Neural cell (in vitro differentiated cells): ENCODE results near the gene HNRNPA1L2.

Experiments used
- CTCF ChIP-seq: fragments of 450-650 bp; IDR thresholded peaks from 2 replicates; pipeline ENCODE4 v1.5.1; 2014; ENCODE audit warnings: antibody characterized with exemption, mild to moderate bottlenecking, moderate library complexity; ENCODE audit not compliant: poor library complexity, severe bottlenecking
- TAF1 ChIP-seq: IDR thresholded peaks from 2 replicates; pipeline ENCODE4 v1.6.1; 2012; ENCODE audit warnings: low read depth

DNA sequence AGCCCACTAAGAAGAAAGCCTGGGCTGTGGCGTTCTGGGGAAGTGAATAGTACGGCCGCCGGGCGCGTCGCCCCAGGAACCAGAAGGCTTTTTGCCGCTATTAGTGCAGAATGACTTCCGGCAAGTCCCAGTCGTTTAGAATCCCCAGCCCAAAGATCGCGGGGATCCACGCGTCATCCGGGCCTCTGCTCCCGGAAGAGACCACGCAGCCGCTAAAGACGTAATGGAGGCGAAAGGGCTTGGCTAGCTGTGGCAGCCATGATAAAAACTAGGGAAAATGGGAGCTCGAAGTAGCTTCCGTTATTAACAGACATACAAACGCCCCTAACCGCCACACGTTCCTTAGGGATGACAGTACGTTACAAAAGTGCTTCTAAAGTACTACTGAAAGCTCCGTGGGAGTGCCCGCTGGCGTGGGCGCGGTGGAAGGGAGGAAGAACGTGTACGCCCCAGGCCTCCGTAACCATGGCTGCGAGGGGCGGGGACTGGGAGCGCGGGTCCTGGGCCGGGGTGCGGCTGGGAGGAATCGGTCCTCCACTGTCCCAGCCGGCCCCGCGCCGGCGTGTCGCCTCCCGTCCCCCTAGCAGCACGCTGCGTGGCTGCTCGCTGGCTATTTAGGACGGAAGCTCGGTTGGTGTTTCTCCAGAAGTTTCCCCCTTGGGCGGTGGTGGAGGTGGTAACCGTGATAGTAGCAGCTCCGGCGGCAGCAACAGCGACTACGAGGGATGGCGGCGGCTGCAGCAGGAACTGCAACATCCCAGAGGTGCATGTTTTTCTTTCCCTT is 10.2 kb downstream of the HNRNPA1L2 start, which contains the start of gene SUGT1:
- TF ChIP-seq TAF1 (peak; percentile 93), CTCF (peak; percentile 92)
